ENCODE results near the gene SERTM1.
A peak's percentile ranks its signal among the peaks of the same experiment; 100 is the strongest.

The SERTM1 gene

DNA sequence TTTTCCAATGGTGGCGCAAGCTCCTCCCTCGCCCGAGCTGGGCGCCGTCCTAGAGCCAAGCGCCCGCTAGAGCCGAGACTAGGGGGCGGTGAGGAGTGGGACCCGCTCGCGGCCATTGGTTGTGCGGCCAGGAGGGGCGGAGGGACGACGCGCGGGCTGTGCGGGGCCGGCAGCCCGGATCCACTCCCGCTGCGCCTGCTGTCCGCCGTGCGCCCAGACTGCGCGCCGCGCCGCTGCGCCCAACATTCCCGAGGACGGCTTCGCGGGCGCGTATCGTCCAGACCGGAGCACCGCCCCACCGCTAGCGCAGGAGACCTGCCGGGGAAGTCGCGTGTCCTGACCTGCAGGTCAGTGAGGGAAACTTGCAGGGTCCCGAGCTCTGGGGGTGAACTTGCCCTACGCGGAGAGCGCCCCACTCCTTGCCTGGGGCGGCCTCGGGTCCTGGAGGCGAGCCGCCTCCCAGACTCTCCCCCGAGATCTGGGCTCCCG lies at the start of gene SERTM1:
Gene SERTM1 (plus strand): TSS at position 183 of the 489 bp plus-strand sequence. CDS start 21,059 bp downstream, outside the sequence.
- DNase-seq (ENCODE audit: low read depth in 2 of 2) = peak in 1 of 2 experiments; percentile 3

- no peak for DNase-seq (ENCODE audit: low read depth in 2 of 2)
Measured at GRCh38 chr13:36628377-36629056, 45.3 kb upstream of the SERTM1 start.

GRCh38 chr13:36629057-36629385 lies 44.8 kb upstream of the SERTM1 start:
- DNase-seq (ENCODE audit: low read depth in 2 of 2) = no peak

DNA sequence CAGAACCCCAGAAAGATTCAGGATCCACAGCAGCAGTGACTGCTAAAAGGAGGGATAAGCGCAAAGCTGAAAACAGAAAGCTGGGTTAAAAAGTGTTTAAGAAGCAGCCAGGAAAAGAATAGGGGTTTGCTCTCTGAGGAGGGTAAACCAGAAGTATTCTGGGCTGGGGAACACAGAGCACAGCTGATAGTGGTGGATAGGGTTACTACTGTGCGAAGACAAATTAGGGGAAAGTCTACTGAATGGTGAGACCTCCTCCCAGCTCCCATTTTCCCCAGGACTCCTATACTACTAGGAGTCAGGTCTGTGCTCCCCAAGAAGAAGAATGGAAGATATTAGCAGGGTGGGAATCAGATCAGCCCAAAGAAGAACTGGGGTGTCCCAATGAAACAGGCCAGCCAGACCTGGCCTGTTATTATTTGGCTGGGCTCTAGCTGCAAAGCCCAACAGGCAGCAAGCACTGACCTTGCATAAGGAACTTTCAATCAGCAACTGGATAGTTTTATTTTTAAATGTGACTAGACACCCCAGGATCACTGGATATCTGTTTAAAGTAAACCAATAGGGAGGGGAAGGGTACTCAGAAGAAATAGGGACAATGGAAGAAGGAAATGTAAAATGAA lies 43.5 kb upstream of the SERTM1 start:
- DNase-seq (ENCODE audit: low read depth in 2 of 2) = no peak

- no peak for DNase-seq (ENCODE audit: low read depth in 2 of 2)
Measured at GRCh38 chr13:36639610-36640009, 34.2 kb upstream of the SERTM1 start.

DNA sequence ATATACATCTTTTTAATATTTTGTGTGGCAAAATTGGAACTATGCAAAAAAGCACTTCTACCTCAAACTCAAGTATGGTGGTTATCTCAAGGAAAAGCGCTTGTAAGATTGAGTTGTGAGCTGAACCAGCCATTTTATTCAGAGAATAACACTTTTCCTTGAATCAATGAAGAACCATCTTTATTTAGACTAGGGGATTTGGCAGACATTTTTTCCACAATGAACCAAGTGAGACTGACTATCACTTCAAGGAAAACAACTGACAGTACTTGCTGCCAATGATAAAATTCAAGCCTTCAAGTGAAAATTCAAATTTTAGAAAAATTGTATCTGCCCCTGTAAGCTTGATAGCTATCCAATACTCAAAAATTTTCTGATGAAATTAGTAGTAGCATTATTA lies 23.2 kb upstream of the SERTM1 start:
- no peak for DNase-seq (ENCODE audit: low read depth in 2 of 2)

DNA sequence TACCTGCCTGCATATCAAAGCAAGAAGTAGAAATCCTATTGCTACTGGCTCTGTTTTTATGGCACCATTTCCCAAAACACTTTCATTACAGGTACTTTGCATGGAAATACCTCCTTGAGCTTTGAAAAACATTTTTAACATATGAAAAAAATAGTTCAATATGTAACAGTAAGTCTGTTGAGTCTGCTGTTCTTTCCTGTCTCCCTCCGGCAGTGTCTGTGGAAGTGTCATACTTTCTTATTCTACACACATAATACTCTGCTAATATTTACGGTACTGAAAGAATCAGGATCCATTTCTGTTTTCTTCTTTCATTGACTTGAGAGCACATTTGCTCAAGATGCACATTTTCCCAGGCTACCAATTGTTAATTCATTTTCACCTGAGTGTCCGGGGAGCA lies 8.2 kb upstream of the SERTM1 start:
- DNase-seq (ENCODE audit: low read depth in 2 of 2) = no peak

GRCh38 chr13:36666477-36667229 lies 7.2 kb upstream of the SERTM1 start:
- no peak for DNase-seq (ENCODE audit: low read depth in 2 of 2)

- DNase-seq (ENCODE audit: low read depth in 2 of 2) = no peak
Measured at GRCh38 chr13:36668316-36668715, 5.5 kb upstream of the SERTM1 start.

DNA sequence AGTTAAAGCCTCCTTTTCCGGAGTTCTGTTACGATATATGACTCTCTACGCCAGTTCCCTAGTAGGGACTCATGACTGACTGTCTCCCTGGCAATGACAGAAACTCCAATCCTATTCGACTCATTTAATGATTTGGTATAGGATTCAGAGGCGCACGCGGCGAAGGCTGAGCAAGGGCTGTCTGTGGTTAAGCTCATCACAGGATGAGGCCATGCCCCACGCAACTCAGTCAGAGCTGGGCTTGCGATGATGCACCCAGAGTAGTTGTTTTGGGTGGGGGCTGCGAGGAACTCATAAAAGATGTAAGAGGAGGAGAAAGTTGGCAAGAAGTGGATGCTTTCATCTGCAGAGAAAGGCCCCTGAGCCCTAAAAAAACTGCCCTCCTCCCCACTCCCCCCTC lies 468 bp upstream of the SERTM1 start:
- no peak for DNase-seq (ENCODE audit: low read depth in 2 of 2)

DNA sequence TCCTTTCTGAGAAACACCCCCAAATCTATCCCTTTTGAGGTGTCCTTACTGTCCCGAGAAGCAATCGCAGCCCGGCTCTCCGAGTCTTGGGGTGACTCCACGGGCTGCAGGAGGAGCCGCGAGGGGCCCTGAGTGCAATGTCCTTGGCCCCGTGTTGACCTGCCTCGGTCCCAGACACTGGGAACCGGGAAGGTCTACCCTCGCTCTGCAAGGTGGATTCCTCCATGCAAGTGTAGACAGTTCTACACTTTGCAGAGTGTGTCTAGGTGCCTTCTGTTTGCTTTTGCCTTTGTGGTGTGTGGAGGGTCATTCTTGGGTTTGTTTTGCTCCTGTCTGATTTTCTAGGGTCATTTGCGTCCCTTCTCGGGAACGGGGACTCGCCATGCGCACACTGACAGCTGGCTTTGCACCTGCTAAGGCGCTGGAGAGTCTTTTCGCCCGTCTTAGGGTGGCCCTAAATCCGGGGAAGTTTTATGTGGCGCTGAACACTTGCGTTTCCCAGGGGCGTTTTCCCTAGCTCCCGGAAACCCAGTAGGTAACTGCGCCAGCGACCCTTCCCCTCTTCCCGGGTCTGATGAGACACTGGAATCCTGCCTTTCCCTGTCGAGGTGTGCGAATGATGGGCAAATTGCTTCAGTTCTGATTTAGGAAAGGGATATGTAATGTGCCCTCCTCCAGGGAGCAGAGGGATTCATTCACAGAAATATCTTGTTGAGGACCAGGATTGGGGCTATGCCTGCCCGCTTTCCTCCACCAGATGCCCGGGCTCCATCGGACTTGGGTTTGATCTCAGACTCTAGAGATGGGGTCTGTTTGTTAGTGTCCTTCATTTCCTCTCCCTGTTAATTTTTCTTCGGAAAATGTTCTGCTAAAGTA lies 755 bp downstream of the SERTM1 start:
- no peak for DNase-seq (ENCODE audit: low read depth in 2 of 2)

- no peak for DNase-seq (ENCODE audit: low read depth in 2 of 2)
Measured at GRCh38 chr13:36675213-36675536, 1.4 kb downstream of the SERTM1 start.

- no peak for DNase-seq (ENCODE audit: low read depth in 2 of 2)
Measured at GRCh38 chr13:36680913-36681312, 7.1 kb downstream of the SERTM1 start.

DNA sequence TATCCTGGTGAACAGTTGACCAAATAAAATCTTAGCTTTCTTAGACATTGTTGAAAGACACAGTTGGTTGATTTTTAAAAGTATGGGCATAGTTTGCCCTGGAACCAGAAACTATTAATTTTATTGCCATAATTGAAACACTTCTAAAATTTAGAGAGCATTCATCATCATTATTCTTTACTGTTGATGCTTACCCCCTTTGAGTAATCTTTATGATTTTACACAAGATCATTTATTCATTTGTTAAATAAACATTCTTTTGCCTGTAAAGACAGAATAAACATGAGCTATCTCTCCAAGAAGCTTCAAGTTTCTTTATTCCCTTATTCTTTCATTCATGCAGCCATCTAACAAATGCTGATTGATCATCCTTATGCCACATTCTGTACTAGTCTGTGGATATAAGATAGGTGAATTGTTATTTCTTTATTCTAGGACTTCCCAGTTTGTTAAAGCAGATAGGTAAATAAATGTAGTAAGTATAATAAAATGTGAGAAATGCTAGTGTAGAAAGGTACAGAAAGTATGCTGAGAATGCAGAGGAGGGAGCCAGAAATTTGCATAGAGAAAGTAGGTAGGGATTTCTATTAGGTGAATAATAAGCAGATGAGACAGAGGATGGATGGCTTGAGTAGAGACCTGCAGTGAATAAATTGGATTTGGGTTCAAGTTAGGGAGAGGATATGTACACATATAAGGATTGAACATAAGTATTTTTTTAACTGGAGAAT lies 8.2 kb downstream of the SERTM1 start:
- DNase-seq (ENCODE audit: low read depth in 2 of 2) = no peak

- DNase-seq (ENCODE audit: low read depth in 2 of 2) = no peak
Measured at GRCh38 chr13:36683701-36684100, 9.9 kb downstream of the SERTM1 start.

DNA sequence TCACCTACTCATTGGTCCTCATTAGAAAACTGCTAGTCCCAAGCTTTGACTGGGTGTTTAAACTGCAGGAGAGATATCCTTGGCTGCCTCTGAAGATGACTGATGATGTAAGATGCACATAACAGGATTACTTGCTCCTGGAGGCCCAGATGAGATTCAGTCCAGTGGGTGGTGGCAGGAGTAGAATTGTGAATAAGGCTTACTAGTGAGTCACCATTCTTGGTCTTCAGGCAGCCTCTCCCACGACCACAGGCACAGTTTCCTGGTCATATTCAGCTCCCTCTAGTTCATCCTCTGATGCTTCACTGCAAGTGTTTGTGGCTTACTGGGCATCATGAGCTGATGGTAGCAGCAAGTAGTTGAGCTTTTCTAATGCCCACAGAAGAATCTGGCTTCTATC lies 12.1 kb downstream of the SERTM1 start:
- DNase-seq (ENCODE audit: low read depth in 2 of 2) = peak in 1 of 2 experiments; percentile 17

GRCh38 chr13:36696410-36697010 lies 22.7 kb downstream of the SERTM1 start:
- no peak for DNase-seq (ENCODE audit: low read depth in 2 of 2)

GRCh38 chr13:36700170-36700569 lies 26.4 kb downstream of the SERTM1 start:
- DNase-seq (ENCODE audit: low read depth in 2 of 2) = no peak

DNA sequence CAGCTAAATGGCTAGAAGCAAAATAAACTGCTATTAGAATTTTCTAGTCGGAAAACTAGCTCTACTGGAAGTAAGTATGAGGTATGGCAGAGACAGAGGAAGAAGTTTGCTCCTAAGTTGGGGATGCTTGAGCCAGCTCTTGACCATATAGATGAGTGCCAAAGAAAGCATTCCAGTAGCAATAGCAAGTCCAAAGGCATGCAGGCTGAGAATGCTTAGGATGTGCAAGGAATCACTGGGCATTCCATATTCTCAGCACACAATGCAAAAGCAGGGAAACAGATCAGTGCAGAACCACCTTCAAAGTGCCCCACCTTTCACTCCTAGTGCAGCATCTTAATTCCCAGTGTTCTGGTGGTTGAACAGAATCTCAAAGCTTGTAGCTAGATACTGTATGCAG lies 32.9 kb downstream of the SERTM1 start:
- DNase-seq (ENCODE audit: low read depth in 2 of 2) = peak in 1 of 2 experiments; percentile 36

- no peak for DNase-seq (ENCODE audit: low read depth in 2 of 2)
Measured at GRCh38 chr13:36709136-36709890, 35.5 kb downstream of the SERTM1 start.

Data from fibroblast of skin of left quadriceps (primary cell).